GM12874 (cell line): ENCODE results near the gene GPR132.

Source experiments
- CTCF ChIP-seq: IDR thresholded peaks from 2 replicates; pipeline ENCODE4 v1.5.1; 2011; ENCODE audit warnings: low read depth, mild to moderate bottlenecking, control low read depth, low read length, moderate library complexity; ENCODE audit not compliant: insufficient read depth

Gene GPR132

GRCh38 chr14:105041841-105042765, 23.1 kb downstream of the GPR132 start:
- no peak for TF ChIP-seq CTCF

- TF ChIP-seq CTCF, result no peak
Observed at GRCh38 chr14:105039458-105040205, 25.6 kb downstream of the GPR132 start.

- TF ChIP-seq CTCF, result no peak
Observed at GRCh38 chr14:105034315-105035039, 30.8 kb downstream of the GPR132 start.

GRCh38 chr14:105030836-105031396, 34.3 kb downstream of the GPR132 start:
- TF ChIP-seq CTCF, result no peak

- no peak for TF ChIP-seq CTCF
Observed at GRCh38 chr14:105030194-105030593, 35.0 kb downstream of the GPR132 start.

GRCh38 chr14:105029402-105029801, 35.8 kb downstream of the GPR132 start:
- TF ChIP-seq CTCF, result no peak
